ENCODE results near the gene SMU1. TPM values are rescaled to one million over a fixed set of nuclear protein-coding genes. Genes with fewer than 3 reads are reported as not detected.
"Not testable (repeated sequence)": the region's sequence is repeated elsewhere in the genome, so short reads cannot be mapped to it uniquely, and the experiment has no call there.

Gene SMU1
- total RNA-seq, 1 donor = 31.1 TPM

DNA sequence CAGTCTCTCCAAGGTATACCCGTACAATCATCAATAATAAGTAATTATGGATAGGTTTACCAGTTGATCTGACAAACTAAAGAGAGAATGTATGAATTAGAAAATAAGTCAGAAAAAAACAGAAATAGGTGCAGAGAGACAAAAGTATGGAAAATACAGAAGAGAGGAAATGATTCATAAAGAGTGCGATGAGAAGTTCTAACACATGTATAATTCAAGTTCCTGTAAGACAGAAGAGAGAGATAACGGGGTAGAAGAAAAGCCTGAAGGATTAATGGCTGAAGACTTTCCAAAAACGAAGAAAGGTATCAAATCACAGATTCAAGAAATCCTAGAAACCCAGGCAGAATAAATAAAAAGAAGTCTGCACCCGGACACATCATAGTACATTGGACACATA is 16.2 kb upstream of the SMU1 start:
- Histone ChIP-seq H3K4me1 (ENCODE audit: insufficient read depth, low read length) (no peaks in the 10 kb centered on the region), H3K27ac (ENCODE audit: low read depth, low read length) (no peak overlapping the region), H3K4me2 (ENCODE audit: insufficient read depth, low read length) (no peak overlapping the region), H3K27me3 (ENCODE audit: insufficient read depth, low read length) (no peaks in the 10 kb centered on the region), H3K4me3 (ENCODE audit: insufficient read depth, low read length) (no peak overlapping the region), H2AFZ (ENCODE audit: low read length) (no peak overlapping the region), H3K36me3 (ENCODE audit: insufficient read depth, low read length) (no peaks in the 10 kb centered on the region), H4K20me1 (ENCODE audit: insufficient read depth, low read length) (no peaks in the 10 kb centered on the region), H3K9me3 (ENCODE audit: low read depth, low read length) (no peaks in the 10 kb centered on the region), H3K79me2 (ENCODE audit: insufficient read depth, low read length) (no peaks in the 10 kb centered on the region)
- TF ChIP-seq, protein P1, sequence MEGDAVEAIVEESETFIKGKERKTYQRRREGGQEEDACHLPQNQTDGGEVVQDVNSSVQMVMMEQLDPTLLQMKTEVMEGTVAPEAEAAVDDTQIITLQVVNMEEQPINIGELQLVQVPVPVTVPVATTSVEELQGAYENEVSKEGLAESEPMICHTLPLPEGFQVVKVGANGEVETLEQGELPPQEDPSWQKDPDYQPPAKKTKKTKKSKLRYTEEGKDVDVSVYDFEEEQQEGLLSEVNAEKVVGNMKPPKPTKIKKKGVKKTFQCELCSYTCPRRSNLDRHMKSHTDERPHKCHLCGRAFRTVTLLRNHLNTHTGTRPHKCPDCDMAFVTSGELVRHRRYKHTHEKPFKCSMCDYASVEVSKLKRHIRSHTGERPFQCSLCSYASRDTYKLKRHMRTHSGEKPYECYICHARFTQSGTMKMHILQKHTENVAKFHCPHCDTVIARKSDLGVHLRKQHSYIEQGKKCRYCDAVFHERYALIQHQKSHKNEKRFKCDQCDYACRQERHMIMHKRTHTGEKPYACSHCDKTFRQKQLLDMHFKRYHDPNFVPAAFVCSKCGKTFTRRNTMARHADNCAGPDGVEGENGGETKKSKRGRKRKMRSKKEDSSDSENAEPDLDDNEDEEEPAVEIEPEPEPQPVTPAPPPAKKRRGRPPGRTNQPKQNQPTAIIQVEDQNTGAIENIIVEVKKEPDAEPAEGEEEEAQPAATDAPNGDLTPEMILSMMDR (IDR thresholded peaks at IDR 0.05; ENCODE audit: extremely low read depth, low read depth, low read length) = no peak
- no peak for DNase-seq (ENCODE audit: insufficient read length, low spot score, missing footprints)

GRCh38 chr9:33085672-33086071 is 9.2 kb upstream of the SMU1 start:
- not testable (repeated sequence) for H3K9me3 ChIP-seq (ENCODE audit: low read depth, low read length); H2AFZ ChIP-seq (ENCODE audit: low read length); H3K27ac ChIP-seq (ENCODE audit: low read depth, low read length); H3K27me3 ChIP-seq (ENCODE audit: insufficient read depth, low read length); H3K36me3 ChIP-seq (ENCODE audit: insufficient read depth, low read length); H4K20me1 ChIP-seq (ENCODE audit: insufficient read depth, low read length); DNase-seq (ENCODE audit: insufficient read length, low spot score, missing footprints); H3K4me3 ChIP-seq (ENCODE audit: insufficient read depth, low read length); H3K4me2 ChIP-seq (ENCODE audit: insufficient read depth, low read length); H3K79me2 ChIP-seq (ENCODE audit: insufficient read depth, low read length)
- H3K4me1 ChIP-seq (ENCODE audit: insufficient read depth, low read length) = peaks cover 18% of the 10 kb centered on the region

DNA sequence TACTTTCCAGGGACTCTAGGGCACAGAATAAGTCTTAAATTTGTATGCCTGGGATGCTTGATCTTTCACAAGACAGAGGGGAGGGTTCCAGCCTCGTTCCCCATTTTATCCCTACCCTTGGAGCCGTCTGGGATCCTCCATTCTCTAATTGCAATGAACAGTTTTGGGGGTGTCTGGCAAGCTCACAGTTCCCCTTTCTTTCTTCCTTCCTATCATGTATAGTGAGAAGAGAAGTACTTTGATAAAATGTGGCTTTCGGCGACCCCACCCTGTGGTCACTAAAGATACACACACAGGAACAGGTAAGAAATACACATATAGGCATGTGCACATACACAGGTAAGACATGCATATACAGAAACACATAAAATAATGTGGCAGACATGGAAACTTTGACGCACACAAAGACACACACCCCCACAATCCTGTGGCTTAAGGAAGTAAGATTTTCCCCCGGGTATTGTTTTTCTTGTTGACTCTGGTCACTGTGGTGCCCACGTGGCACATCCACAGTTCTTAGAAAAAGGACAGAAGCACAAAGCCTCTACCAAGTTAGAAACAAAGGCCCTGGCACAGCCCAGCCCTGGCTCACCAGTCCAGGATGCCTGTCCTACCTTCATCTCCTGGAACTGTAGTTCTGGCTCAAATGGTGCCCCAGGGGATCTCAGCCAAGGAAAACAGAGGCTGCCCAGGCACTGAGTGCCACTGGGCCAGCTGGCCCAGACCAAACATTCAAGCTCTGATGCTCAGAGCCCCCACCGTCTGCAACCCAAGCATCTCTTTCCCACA is 6.3 kb upstream of the SMU1 start:
- Histone ChIP-seq H3K4me2 (ENCODE audit: insufficient read depth, low read length) (no peak overlapping the region), H3K4me3 (ENCODE audit: insufficient read depth, low read length) (no peak overlapping the region), H3K9me3 (ENCODE audit: low read depth, low read length) (no peaks in the 10 kb centered on the region), H2AFZ (ENCODE audit: low read length) (peak overlapping the region; percentile 40), H4K20me1 (ENCODE audit: insufficient read depth, low read length) (no peaks in the 10 kb centered on the region), H3K4me1 (ENCODE audit: insufficient read depth, low read length) (peaks cover 18% of the 10 kb centered on the region), H3K79me2 (ENCODE audit: insufficient read depth, low read length) (no peaks in the 10 kb centered on the region), H3K27ac (ENCODE audit: low read depth, low read length) (peak overlapping the region; percentile 69), H3K27me3 (ENCODE audit: insufficient read depth, low read length) (no peaks in the 10 kb centered on the region), H3K36me3 (ENCODE audit: insufficient read depth, low read length) (no peaks in the 10 kb centered on the region)
- DNase-seq (ENCODE audit: insufficient read length, low spot score, missing footprints) = no peak
- TF ChIP-seq, protein P1 (IDR thresholded peaks at IDR 0.05; ENCODE audit: extremely low read depth, low read depth, low read length) = no peak

- Histone ChIP-seq H3K9me3 (ENCODE audit: low read depth, low read length) (no peaks in the 10 kb centered on the region), H3K4me2 (ENCODE audit: insufficient read depth, low read length) (no peak overlapping the region), H3K4me1 (ENCODE audit: insufficient read depth, low read length) (peaks cover 18% of the 10 kb centered on the region), H3K79me2 (ENCODE audit: insufficient read depth, low read length) (no peaks in the 10 kb centered on the region), H2AFZ (ENCODE audit: low read length) (peak overlapping the region; percentile 33), H3K27me3 (ENCODE audit: insufficient read depth, low read length) (no peaks in the 10 kb centered on the region), H3K27ac (ENCODE audit: low read depth, low read length) (no peak overlapping the region), H3K36me3 (ENCODE audit: insufficient read depth, low read length) (no peaks in the 10 kb centered on the region), H4K20me1 (ENCODE audit: insufficient read depth, low read length) (no peaks in the 10 kb centered on the region), H3K4me3 (ENCODE audit: insufficient read depth, low read length) (no peak overlapping the region)
- TF ChIP-seq, protein P1 (IDR thresholded peaks at IDR 0.05; ENCODE audit: extremely low read depth, low read depth, low read length) = no peak
- no peak for DNase-seq (ENCODE audit: insufficient read length, low spot score, missing footprints)
Observed at GRCh38 chr9:33082128-33082527, 5.7 kb upstream of the SMU1 start.
